Skin of body (tissue), 2 donors: ENCODE measurements around the gene AKT2. TPM values are rescaled to one million over a fixed set of nuclear protein-coding genes. Genes with fewer than 3 reads are reported as not detected.
A peak's percentile ranks its signal among the peaks of the same experiment; 100 is the strongest.

ENCODE experiments used
- DNase-seq: peaks from one replicate; lab custom pipeline; 2025; lab: John Stamatoyannopoulos, UW
- total RNA-seq: library from RNA; depleted of rRNA; stranded (reverse); fragments of >200 nt; gene quantifications from one replicate; pipeline ENCODE4 v1.2.3, GENCODE V29; 2014

AKT2 gene
- total RNA-seq, 1 donor from 2014 or later: 94.4 TPM

DNA sequence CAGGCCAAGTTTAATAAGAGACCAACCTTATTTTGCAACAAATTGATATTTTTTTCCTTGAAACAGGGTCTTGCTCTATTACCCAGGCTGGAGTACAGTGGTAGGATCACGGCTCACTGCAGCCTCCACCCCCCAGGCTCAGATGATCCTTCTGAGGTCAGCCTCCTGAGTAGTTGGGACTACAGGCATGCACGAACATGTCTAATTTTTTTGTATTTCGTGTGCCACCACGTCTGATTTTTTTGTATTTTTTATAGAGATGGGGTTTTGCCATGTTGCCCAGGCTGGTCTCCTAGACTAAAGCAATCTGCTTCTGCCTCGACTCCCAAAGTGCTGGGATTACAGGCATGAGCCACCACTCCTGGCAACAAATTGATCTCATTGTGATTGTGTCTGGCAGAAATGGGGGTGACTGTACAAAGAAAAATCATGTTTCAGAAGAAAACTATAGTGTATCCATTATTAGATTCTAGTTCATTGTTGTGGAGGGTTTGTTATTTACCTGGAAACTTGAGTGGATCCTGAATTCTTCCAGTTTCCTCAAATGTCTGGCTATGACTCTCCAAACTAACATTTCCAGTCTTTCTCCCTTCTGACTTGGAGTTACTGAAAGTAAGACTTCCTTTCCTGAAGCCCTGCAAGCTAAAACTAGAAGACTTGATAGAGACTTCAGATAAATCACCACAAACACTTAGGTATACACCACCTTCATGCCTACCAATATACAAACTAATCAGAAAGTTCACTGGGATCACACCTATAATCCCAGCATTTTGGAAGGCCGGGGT is 17.3 kb upstream of the AKT2 start:
- no peak for DNase-seq

DNA sequence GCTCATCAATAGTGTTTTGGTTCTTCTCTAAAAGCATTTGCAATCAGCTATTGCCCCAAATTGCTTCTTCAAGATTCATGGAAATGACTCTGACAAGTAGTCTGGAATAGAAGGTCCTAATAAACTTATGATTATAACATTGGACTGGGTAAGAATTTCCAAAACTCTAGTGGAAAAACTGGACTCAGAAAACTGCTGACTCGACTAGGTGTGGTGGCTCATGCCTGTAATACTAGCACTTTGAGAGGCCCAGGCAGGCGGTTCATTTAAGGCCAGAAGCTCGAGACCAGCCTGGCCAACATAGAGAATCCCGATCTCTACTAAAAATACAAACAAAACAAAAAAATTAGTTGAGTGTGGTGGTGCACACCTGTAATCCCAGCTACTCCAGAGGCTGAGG is 15.5 kb upstream of the AKT2 start:
- DNase-seq: no peak

DNA sequence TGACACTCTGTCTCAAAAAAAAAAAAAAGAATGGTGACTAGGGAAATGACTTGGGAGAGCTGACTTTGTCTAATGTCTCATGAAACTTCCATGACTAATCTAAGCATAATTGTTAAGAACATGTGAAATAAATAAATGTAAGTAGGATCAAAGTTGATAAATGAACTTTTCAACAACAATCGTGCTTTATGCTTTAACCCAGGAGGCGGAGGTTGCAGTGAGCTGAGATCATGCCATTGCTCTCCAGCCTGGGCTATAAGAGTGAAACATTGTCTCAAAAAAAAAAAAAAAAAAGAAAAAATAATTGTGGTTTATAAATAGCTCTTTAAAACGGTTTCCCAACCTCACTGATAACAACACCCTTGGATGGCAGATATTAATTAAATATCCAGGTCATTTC is 12.9 kb upstream of the AKT2 start:
- no peak for DNase-seq

DNA sequence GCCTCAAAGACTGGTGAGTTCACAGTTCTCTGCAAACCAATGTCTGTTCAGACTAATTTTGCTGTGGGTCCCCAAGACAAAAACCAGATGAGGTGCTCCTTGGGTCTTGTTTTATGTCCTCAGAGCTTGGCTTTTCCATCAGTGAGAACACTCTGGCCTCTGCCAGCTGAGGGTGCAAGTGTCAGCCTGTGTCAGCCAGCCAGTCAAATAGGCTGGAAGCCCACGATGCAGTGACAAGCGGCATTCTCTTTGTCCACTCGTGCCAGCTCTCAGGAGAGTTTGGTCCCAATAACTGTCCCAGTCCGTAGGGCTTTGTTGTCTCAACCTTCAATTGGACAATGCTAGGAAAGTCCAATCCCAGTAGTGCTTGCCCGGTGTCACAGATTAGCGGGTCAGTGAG is 9.4 kb upstream of the AKT2 start:
- no peak for DNase-seq

DNA sequence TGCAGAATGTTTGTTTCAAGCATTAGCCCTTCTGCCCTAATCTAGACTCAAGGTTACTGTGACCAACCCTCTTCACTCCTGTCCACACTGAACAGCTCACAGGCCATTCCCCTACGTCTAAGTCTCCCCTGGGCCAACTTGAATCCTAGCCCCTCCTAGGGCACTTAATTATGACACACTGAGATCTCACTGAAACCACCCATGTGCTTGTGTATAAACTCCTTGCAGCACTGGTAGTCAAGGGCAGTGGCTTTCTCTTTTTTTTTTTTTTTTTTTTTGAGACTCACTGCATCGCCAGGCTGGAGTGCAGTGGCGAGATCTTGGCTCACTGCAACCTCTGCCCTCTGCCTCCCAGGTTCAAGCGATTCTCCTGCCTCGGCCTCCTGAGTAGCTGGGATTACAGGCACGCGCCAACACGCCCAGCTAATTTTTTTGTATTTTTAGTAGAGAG is 1.9 kb upstream of the AKT2 start:
- DNase-seq: no peak

DNA sequence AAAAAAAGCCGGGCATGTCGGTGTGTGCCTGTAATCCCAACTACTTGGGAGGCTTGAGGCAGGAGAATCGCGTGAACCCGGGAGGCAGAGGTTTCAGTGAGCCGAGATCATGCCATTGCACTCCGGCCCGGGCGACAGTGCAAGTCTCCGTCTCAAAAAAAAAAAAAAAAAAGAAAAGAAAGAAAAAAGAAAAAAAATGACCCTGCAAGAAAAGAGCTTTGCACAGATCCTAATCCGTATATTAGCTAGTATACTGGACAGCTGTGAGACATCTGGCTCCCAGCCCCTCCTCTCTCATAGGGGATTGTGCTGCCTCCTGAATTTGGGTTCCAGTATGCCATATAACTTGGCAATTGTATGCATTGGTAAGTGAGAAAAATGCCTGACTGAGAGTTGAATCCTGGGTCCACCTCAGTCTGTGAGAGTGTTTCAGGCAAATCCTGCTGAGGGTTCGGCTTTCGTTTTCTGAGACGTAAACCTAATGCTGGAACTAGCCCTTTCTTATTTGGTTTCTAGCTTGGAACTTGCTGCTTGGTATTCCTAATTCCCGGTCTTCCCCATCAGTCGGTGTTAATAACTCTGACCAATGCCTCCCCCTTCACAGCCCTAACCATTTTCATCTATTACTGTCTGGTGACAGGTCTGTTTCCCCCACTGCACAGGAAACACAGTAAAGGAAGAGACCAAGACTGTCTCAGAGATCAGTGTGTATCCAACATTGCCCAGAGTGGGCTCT is 1.3 kb upstream of the AKT2 start:
- DNase-seq: peak; percentile 47

DNA sequence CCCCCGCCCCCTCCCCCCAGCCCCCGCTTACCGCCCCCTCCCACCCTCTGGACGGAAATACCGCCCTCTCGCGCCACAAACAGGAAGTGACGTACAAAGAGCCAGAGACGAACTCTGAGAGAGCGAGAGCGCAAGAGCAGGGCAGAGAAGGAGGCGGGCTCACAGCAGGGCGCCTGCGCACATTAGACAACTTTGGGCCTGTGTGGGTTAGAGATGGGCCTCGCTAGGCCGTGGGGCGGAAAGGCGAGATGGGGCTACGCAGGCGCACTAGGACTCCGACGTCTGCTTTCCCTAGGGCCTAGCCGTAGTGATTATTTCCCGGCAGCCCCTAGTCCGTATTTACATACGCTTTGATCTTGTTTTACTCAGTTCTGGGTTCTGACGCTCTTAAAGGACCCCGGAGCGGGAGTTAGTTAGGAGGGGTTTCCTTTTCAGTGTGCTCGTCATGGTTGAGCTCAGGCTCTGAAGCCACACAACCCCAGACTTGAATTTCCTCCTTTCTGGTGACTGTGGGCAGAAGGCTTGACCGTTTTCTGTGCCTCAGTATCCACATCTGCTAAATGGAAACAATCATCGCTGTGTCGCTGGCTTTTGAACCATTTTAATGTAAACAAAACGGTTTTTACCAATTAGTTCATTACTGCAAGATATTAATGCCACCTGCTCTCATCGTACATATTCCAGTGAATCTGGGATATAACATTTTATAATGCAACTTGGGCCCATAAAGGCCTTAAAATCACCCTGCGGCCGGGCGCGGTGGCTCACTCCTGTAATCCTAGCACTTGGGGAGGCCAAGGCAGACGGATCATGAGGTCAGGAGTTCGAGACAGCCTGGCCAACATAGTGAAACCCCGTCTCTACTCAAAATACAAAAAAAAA is 449 bp upstream of the AKT2 start:
- peak; percentile 100 for DNase-seq

DNA sequence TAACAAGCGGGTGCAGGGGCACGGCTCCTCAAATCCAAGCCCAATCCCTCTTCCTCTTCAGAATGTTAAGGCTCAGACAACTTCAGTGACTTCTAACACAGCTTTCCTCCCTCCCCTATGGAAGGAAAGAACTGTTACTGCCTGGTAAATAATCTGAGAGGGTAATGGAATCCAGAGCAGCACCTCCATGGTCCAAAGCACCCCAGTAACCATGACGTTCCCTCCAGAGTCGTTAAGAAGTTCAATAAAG is 969 bp downstream of the AKT2 start:
- DNase-seq: no peak

DNA sequence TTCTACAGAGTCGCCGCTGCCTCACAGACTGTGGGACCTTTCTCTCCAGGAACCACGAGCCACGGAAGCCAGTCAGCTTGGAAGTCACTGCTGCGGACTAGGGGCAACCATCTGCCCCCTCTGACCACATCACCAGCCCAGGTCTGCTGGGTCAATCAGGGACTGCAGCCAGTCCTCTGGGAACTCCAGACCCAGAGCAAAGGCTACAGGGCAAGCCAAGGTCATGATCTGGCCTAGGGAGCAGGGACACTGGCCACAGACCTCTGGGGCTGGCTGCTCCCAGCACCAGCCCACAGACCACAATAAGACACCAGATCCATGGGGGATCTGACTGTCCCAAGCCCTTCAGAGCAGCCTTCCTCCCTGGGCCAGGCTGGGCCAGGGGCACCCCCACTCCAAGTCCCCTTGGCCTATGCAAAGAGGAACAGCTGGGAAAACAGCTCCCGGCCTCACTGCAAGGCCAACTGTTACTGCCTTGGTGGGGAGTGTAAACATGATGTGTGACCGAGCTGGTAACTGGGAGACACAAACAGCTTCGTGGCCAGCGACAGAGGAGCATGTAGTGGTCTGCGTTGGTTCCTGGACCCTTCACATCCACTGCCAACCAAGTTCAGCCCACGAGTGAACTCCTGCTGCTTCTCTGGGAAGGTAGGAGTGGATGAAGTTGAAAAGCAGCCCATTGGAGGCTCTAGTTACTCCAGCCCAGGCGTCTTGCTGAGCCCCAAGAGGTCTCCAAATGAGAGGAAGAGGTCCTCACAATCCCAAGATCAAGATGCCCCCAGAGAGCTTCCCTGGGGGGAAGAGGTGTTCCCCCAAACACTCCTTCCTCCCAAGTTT is 1.5 kb downstream of the AKT2 start:
- no peak for DNase-seq

DNA sequence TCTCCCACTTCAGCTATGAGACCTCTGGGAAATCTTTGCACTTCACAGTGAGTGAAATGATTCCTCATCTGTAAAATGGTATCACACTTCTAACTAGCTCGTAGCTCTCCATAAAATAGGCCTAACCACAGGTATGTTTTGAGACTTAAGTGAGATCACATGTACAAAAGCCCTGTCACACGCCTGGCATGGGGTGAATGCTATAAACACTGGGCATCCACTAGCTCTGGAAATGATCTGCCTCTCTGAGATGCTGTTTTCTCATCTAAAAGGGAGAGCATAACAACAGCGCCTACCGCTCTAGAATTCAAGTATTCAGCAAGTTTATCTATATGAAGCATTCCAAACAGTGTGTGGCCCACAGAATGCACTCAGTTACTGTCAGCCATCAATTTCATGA is 2.2 kb downstream of the AKT2 start:
- no peak for DNase-seq

DNA sequence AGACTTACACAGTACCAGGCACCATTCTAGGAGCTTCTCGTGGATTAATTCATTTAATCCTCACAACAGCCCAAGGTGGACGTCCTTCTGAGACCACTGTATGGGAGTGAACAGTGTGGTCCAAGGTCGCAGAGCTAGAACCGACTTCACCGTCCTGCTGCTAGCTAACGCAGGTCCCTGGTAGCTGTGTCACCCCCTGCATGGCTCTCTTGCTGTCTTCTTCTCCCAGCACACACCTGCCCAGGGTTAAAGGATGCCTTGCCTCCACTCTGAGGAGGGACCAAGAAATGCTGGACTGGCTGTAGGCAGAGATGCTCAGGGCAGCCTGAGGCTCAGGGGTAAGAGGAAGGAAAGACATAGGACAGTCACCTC is 3.0 kb downstream of the AKT2 start:
- DNase-seq: no peak

DNA sequence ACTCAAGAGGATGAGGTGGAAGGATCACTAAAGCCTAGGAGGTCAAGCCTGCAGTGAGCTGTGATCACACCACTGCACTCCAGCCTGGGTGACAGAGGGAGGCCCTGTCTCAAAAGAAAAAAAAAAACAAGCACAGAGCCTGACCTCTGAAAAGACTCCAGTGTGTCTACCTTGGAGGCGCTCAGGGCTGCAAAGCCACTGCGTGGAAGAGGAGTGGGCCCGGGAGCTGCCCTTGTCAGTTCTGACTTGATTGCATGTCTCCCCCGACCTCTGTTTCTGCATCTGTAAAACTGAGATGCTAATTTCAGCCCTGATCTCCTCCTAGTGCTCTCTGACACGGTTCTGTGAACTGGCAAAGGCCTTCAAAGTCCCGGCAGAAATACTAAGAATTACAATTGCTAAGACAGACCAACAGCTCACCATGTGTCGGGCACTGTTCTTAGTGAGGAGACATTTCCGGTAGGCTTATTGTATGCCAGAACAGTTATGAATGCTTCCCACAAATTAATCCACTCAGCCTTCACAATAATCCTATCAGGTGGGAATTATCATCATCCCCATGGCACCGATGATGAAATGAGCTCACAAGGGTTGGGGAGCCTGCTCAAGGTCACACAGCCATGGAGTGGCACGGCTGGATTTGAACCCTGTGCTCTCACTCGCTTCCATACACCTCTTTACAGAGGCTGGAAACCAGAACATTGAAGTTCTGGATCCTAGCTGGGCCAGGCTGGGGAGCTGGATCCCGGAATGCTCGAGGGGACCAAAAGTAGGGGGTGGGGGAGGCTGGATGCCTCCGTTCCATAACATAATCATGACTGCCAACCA is 3.5 kb downstream of the AKT2 start:
- DNase-seq: no peak

DNA sequence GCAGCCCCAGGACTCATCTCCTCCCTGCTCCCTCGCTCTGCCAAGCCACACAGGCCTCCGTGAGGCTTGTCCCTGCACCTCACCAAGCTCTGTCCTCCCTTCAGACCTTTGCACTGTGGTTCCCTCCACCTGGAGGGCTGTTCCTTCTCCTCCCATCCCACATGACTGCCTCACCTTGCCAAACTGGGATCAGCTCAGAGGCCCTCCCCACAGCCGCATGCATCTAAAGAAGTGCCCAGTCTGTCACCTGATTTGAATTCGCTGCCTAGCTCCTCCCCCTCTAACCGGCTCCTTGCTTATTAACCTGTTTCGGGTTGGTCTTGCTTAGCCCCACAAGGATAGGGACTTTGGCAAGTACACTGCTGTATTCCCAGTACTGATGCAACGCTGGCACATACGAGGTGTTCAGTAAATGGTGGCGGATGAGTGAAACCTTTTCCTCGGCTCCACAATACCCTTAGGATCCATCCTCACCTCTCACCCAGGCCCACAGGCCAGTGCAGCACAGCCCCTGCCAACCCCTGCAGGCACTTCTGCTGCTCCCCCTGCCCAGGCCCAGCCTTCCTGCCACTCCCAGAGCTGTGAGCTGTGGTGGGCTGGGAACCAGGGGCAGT is 4.4 kb downstream of the AKT2 start:
- DNase-seq: no peak

DNA sequence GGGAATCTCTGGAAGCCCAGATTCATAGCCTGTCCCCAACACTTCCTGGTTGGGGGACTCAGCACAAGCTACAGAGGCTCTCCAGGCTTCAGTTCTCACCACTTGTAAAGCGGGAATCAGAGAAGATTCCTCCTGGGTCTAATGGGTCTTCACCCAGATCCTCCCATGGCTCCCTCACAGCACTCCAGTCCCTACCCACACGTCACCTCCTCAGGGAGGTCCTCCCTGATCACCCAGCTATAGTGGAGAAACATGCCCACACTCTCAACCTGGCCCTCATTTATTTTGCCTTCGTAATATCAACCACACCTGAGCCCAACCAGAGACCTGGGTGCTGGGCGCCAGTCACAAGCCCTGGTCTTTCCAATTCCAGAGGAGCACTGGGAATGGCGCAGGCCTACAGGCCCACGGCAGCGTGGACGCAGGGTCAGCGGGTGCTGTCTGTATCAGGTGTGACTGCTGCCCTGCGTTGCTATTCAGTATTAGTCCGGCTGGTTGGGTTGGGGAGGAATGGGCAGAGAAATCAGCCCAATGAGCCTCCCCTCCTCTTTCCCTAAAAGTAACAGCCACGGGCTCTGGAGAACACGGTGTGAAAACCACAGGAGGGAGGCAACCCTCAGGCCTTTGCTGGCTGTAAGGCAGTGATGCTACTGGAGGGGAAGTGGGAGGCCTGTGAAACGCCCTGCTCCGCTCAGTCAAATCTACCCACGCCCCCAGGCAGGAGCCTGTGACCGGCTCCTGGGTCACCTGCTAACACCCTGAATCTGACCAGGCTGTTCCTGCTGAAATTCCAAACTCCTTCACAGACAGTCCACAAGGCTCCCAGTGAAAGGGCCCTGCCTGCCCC is 5.2 kb downstream of the AKT2 start:
- DNase-seq: no peak

DNA sequence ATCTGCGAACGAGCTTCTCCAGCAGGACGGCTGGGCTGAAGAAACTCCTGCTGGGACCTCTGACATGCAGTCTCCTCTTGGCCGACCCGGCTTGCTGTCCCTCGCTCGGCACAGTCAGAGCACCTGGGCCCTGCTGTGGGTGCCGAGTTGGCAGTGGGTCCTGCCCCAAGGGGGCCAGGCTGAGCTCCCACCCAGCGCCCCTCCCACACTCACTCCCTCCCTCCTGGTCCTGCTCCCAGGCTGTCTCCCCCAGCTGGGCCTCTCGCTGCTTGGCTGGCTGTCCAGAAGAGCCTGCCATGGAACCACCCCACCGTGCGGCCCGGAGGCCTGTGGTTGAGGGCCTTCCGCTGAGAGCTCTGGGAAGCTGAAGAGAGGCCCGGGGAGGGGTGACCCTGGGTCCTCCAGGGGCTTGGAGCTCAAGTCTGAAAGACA is 6.0 kb downstream of the AKT2 start:
- peak; percentile 81 for DNase-seq

DNA sequence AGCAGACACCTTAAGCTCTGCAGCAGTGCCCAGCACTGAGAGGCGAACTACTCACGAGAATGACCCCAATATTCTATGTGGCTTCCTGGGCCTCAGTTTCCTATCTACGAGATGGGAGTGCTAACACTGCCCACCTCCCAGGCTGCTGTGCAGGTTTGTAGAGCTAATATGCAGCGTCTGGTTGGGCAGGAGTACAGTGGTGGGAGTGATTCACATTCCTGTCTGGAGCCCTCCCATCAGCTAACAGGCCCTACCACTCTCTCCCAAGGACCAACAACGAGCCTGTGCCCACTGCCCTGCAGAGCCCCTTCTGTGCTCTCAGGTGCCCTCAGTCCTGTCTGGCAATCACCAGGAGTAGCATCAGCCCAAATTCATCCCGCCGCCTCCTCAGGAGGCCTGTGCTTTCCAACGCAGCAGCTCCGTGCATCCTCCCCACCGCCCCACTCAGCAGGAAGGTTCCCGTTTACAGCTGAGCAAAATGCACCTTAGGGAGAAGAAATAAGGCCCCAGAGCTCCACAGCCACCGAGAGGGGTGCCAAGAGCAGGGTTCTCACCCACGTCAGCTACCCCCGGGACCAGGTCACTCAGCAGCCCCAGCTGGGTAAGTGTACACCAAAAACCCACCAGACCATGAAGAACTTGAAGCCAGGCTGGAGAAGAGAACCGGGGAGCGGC is 6.6 kb downstream of the AKT2 start:
- no peak for DNase-seq

DNA sequence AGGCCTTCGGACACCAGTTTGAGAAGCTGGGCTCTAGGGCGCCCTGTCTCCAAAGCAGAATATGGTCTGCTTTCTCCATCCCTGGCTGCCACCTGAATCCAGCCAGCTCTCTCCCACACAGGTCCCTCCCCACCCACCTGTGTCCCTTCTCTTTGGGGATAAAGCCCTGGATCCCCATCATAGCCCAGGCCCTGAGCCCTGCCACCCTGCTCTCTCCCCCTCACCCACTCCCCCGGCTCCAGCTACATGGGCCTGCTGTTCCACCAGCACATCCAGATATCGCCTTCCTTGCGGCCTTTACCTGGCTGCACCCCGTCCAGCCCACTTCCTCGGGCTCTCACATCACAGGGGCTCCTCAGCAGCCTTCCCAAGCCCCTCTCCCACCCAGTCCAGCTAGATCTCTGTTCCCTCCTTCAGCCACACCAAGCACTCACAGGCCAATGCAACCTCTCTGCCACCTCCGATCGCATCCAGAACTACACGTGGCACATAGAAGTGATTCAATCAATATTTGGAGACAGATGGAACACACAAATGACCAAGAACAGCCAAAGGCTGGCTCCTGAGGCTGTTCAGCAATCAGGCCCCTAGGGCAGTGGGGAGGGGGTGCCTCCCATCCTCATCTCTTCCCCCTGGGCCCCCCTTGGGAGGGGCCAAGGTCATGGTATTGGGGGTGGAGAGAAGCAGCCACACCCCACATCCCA is 7.6 kb downstream of the AKT2 start:
- DNase-seq: no peak
